AML-193 (cell line): ENCODE results near the gene CBY1.

Experiments used
- DNase-seq, 2 experiments: peaks; one replicate each; lab custom pipeline; 2025; lab: John Stamatoyannopoulos, UW

The CBY1 gene

DNA sequence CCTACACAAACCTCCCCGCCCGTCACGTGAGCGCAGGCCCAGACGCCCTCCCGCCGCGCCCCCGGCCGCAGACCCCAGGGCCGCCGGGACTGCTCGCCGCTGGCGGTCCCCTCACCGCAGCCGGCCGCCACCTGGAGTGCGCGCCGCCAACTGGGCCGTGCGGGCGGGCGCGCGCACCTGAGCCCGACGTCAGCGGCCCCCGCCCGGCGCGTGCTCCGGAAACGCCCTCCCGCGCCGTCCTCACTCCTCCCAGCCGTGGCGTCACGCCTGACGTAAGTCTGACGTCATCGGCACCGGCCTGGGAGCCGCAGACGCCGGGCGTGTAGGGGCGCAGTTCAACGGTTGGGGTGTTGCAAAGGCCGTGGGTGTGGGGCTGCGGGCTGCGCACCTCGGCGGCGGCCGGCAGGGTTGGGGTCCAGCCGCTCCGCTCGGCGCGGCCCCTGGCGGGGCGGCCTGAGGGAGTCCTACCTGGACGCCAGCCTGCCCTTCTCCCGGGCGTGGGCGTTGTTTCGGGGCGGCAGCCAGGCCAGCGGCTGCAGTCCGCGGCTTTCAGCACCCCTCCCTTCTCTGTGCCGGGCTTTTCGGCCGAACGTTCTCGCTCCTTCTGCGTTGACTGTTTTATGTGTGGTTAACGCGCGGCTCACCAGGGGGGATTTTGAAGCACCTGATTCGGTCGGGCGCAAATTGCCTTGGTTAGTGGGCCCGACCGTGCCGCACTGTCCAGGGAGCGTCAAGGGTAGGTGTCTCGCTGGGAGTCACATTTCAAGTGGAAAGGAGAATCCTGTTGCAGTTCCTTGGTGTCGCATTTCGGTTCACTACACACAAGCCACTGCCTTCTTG lies 44.6 kb downstream of the CBY1 start, which contains the start of gene JOSD1:
Gene JOSD1, minus strand, starts transcription at position 155 of the 840 bp plus-strand sequence. CDS start 956 bp downstream, outside the sequence.
- peak; percentile 62 to 69 for DNase-seq

DNA sequence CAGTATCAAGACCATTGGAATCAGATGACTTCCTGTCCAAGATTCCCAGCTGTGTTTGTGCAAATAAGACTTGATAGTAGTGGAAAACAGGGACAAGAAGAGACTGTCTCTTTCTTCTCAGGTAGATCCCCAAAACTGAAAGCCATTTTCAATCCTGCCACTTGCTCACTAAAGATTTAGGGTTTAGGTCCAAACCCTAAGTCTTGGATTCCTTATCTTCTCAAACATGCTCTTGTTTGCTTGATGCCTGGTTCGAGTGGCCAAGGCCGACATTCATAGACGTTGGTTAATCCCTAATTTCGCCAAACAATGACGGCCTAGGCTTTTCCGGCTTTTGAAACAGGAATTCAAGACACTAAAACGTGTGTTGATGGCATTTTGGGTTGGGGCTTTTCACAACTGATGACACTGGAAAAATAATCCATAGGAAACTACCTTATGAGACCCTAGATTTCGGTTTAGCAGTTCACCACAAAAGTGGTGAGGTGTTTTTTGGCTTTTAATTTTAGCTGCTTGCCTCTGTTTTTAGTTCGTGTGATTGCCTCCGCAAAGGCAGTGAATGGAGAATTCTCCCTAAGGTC lies 48.3 kb downstream of the CBY1 start:
- DNase-seq, result no peak

DNA sequence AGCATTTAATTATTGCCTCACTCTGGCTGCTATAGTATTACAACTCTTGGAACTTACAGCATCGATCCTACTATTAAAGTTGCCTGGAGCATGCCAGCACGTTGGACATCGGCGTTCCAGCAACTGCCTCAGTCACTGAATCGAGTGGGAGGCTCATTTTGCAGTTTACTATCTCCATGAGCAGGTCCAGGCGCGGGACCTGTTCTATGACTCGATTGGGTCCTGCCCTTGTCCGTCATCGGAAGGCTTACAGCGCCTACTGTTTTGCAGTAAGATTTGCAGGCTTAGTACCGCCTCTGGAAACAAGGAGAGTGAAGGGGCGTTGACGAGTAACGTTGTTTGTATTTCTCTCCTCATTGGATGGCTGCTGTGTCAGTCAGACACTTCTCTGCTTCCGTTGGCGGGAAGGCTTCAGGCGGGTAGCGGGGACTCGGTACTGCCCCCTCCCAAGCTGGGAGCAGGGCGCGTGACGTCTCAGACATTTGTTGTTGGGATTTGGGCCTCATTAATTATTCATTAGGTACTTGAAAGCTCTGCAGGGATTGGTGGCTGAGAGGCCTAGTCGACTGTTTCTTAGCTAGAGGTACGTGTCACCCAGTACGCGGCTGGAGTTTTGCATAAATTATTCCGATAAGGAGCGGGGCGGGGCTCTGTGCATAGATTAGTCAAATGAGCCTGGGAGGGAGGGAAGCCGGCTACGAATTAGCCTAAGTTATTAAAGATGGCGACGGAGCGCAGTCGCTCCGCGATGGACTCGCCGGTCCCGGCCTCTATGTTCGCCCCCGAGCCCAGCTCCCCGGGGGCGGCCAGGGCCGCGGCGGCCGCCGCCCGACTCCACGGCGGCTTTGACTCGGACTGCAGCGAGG lies 49.0 kb downstream of the CBY1 start, which contains the start of gene GTPBP1:
Gene GTPBP1, plus strand, starts transcription at position 710 of the 866 bp plus-strand sequence. Its CDS starts 12 bp downstream, at position 722.
- peak; percentile 99 to 100 for DNase-seq

GRCh38 chr22:38706101-38706900 lies 49.9 kb downstream of the CBY1 start:
- no peak for DNase-seq

GRCh38 chr22:38706901-38707195 lies 50.4 kb downstream of the CBY1 start:
- DNase-seq, result no peak

DNA sequence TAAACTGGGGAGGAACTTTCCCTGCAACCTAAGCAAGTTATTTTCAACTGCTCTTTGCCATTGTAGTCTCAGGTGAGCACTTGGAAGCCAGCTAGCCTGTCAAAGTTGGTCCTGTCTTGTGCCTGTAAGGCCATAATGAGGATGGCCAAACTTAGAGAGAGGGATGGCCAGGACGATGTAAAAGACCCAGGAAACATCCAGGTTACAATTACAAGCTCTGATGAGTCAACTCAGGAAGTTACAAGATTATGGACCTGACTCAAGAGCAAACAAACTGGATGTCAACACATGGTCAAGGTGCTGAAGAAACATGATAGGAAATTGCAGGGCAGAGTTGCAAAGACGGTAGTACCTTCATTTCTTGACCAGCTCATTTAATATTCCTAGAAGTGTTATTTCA lies 50.9 kb downstream of the CBY1 start:
- DNase-seq, result peak; percentile 23 to 24

DNA sequence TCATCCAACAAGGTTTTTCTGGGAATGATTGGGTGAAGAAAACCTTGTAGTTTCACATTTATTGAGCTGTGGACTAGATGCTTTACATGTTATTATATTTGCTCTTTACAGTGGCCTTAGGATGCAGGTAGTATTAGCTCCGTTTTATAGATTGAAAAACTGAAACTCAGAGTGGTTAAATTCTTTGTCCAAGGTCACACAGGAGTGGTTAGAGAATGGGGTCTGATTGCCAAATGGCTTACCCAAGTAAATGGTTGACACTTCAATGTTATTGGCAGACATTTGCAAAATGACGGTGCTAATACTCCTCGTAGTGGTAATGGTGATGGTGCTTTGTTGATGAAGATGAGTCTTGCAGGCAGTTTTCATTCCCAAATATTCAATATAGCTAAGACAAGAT lies 51.5 kb downstream of the CBY1 start:
- DNase-seq, result no peak

DNA sequence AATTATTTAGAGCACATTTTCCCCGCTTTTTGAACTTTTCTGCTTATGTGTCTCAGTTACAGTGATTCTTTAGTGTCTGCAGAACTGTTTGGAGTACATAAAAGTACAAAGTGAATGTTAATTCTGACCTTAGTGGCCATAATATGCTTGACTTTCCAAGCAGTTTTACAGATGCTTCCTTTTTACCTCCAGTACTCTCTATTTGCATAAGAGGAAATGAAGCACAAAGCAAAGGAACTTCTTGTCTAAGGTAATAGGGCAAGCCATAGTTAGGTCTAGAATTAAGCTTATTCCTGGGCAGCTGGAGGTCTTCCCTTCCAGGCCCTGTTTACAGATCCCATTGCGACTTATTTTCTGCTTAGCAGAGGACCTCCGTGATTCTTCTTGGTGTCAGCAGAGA lies 52.9 kb downstream of the CBY1 start:
- peak in 1 of 2 experiments; percentile 6 for DNase-seq

DNA sequence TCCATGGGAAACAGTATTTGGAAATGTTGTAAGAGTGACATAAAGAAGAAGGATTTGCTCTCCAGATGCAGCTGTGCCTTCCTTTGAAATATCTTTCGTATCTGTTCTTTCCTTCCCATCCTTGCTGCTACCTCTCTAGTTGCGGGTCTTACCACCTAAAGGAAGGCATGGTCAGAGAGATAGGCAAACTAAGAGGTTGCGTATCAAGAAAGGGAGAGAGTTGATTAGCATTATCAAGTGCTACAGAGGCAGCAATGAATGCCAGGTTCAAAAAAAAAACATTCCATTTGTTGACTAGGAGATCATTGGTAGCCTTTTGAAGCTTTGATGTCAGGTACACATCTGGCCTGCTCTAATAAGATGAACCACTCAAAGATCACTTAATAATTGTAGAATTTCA lies 53.9 kb downstream of the CBY1 start:
- DNase-seq, result no peak

DNA sequence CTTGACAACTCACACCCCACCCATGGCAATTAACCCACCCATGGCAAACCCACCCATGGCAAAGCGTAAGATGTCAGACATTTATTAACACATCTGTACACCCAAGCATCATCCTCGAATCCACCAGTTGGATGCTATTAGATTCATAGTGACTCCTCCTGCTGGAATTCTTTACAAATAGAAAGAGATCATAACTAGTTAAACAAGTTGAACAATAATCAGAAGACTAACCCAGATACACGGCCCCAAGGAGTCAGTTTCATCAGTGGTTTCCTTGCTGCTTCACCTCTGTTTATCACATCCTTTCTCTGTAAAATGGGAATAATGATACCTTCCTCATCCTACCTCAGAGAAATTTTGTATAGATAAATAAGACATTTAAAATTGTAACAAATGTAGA lies 54.4 kb downstream of the CBY1 start:
- no peak for DNase-seq

DNA sequence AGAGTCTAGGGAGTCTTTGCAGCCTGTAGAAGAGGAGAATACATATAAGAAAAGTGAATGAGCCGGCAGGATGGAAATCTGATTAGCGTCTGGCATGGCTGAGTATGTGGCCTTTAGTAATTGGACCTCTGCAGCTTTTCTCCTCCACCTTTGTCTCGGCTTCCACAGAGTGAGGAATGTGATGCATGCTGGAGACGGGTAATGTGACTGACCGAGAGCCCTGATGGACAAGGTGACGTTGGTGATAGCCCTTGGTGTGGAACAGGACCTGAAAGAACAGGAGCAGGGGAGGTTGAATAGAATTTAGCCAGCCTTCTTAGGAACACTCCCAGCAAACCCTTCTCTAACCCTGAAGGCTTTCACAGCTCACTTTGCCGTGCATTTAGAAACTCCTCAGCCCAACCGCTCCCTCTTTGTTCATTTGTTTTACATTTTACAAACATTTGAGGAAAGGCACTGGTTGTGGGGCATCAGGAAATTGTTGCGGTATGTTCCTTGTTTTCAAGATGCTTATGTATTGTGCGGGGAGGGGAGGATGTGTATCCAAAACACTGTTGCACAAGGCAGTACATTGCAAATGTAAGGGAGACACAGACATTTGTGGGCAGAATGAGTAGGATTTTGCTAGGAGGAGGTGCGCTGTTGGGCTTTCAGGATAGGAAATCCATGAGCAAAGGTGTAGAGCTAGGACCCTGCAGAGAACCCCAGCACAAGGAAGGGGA lies 56.2 kb downstream of the CBY1 start:
- no peak for DNase-seq

DNA sequence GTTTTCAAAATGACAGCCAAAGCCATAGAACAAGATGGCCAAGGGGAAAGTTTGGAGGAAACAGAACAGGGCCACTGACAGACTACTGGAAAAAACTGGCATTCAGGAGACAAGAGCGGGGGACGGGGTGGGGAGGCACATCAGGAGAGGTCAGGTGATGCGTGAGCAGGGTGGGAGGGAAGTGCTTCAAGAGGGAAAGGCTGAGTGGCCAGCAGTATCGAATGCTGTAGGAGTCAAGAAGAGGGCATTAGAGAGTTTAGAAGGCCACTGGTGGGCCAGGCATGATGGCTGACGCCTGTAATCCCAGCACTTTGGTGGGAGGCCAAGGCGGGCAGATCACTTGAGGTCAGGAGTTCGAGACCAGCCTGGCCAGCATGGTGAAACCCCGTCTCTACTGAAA lies 57.5 kb downstream of the CBY1 start:
- DNase-seq, result no peak

- DNase-seq, result no peak
Observed at GRCh38 chr22:38715176-38715764, 58.8 kb downstream of the CBY1 start.

DNA sequence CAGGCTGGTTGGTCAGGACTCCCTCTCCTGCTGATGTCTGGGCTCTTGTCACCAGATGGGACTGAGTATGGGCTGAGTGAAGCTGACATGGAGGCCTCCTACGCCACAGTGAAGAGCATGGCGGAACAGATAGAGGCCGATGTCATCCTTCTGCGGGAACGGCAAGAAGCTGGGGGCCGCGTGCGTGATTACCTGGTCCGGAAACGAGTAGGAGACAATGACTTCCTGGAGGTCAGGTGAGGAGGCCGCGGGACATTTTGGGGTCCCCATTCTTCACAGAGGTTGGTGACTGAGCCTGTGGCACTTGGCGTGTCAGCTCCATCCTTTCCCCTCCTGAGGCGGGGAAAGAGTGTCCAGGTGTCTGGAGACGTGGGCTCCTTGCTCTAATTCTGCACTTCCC lies 59.4 kb downstream of the CBY1 start:
- DNase-seq, result no peak

DNA sequence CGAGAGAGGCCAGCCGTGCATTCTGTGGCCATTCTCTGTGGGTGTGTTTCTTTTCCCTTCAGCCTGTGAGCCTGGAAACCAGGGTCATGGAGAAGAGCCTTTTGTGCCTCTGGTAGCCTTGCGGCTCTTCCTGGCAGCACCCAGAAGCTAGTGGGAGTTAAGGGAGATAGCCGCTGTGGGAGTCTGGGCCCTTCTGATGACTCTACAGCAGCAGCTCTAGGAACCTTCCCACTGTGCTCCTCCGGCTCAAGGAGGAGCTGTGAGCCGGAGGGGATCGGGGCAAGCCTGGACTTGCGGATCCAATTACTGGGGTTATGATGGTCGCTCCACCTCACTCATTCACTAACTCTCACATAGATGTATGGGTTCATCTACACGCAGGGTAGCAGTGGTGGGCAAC lies 59.8 kb downstream of the CBY1 start:
- no peak for DNase-seq

- DNase-seq, result no peak
Observed at GRCh38 chr22:38716826-38717225, 60.4 kb downstream of the CBY1 start.

DNA sequence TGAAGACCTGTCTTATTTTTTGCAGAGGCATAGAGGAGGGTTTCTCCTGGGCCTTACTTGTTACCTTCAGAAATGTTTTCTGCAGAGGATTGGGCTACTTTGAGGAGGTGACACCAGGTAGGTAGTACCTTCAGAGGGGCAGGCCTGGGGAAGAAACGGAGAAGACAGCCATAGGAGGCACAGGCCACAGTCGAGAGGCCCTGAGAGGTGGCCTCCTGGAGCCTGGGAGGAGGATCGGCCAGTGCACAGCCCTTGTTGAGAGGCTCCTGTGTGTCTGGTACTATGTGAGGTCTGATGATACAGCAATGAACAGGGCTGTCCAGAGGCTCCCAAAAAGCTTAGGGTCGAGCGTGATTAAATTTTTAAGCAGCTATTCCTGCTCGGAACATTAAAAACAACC lies 60.8 kb downstream of the CBY1 start:
- no peak for DNase-seq

- DNase-seq, result no peak
Observed at GRCh38 chr22:38718414-38718813, 62.0 kb downstream of the CBY1 start.

DNA sequence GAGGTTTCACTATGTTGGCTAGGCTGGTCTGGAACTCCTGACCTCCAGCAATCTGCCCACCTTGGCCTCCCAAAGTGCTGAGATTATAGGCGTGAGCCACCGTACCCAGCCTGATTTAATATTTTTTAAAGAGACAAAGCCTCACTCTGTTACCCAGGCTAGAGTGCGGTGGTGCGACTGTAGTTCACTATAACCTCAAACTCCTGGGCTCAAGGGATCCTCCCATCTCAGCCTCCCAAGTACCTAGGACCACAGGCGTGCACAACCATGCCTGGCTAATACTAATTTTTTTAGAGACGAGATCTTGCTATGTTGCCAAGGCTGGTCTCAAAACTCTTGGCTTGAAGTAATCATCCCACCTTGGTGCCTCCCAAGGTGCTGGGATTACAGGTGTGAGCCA lies 62.8 kb downstream of the CBY1 start:
- DNase-seq, result no peak

DNA sequence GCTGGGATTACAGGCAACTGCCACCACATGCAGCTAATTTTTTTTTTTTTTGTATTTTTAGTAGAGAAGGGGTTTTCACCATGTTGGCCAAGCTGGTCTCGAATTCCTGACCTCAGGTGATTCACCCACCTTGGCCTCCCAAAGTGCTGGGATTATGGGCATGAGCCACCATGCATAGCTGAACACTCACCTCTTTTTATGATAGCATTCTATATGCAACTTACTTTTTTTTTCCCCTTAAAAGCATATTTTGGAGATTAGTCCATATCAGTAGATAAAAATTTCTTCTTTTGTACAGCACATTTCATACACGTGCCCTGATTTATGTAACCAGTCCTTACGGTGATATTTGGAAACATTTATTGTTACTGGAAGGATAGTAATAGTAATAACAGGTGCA lies 63.9 kb downstream of the CBY1 start:
- no peak for DNase-seq

DNA sequence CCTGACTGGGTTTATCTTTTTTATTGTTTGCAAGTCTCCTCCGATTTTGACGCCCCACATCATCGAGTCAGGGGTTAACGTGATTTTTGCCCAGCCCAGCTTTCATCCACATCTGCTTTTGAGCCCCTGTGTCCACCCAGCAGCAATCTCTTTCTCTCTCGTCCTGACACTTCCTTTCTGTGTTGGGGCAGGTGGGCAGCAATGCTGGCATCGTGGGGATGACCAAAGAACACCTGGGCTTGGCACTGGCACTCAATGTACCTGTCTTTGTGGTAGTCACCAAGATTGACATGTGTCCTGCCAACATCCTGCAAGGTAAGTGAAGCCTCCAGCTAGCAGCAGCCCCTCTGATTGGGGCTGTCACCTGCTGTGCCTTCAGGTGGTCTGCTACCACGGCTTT lies 65.1 kb downstream of the CBY1 start:
- DNase-seq, result no peak
